ENCODE data around the gene PDS5B. TPM values are rescaled to one million over a fixed set of nuclear protein-coding genes. Genes with fewer than 3 reads are reported as not detected.

PDS5B gene
- total RNA-seq, 2 donors from 2014 or later = 44.0 to 47.1 TPM

DNA sequence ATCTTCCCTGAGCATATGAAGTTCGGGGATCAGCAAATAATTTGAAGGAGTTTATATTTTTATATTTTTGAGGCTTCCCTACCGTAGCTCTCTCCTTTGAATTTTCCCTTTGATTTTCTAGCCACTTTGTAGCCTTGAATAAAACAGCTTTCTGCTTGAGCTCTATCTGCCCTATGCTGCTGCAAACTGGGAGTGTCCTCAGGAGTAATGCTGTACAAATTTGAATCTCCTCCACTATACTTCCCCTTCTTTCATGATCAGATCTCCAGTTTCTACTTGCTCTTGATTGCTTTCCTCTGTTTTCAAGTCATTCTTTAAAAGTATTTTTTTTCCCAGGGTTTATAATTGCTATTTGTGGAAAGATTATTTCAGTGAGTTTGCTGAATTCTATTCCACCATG lies 14.6 kb downstream of the PDS5B start:
- ATAC-seq (ENCODE audit: insufficient number of reproducible peaks, low FRiP score, low read depth) (no peak), DNase-seq (ENCODE audit: low spot score) (no peak)
- Histone ChIP-seq H3K36me3 (no peaks in the 10 kb centered on the region), H3K27me3 (replicated peaks; ENCODE audit: insufficient read depth) (no peaks in the 10 kb centered on the region), H3K27ac (no peak overlapping the region), H3K4me1 (ENCODE audit: control insufficient read depth in 1 of 2, low read depth in 2 of 2) (peaks cover 12 to 30% of the 10 kb centered on the region in 2 donors), H3K4me3 (no peak overlapping the region), H3K9me3 (no peaks in the 10 kb centered on the region)
- no peak for TF ChIP-seq CTCF (IDR thresholded peaks at IDR 0.05)

GRCh38 chr13:32609428-32609827 lies 23.2 kb downstream of the PDS5B start:
- no peaks in the 10 kb centered on the region for H3K9me3 ChIP-seq
- H3K36me3 ChIP-seq = no peaks in the 10 kb centered on the region
- no peak overlapping the region for H3K4me3 ChIP-seq
- no peak overlapping the region for H3K27ac ChIP-seq
- ATAC-seq (ENCODE audit: insufficient number of reproducible peaks, low FRiP score, low read depth) (no peak), DNase-seq (ENCODE audit: low spot score) (no peak)
- TF ChIP-seq CTCF (IDR thresholded peaks at IDR 0.05) = no peak
- H3K4me1 ChIP-seq (ENCODE audit: control insufficient read depth in 1 of 2, low read depth in 2 of 2) = peaks cover 0 to 8% of the 10 kb centered on the region in 2 donors
- no peaks in the 10 kb centered on the region for H3K27me3 ChIP-seq (replicated peaks; ENCODE audit: insufficient read depth)

GRCh38 chr13:32610538-32610937 lies 24.3 kb downstream of the PDS5B start:
- DNase-seq (ENCODE audit: low spot score) (no peak), ATAC-seq (ENCODE audit: insufficient number of reproducible peaks, low FRiP score, low read depth) (no peak)

DNA sequence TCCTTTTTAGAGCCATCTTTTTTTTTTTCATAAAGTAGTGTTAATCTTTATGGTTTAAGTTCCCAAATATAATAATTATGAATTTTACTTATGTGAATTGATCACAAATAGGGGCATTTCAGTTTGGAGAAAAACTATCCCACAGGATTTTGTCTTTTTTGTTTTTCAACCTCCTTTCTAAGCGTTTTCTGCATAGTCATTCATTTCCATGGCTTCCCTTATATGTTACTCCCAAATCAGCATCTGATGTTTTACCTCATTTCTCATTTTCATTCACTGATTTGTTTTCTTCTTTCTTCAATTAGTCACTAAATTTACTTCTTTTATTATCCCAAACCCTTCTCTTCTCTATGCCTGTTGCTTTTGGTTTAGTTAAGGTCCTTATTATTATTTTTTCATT lies 24.7 kb downstream of the PDS5B start:
- Histone ChIP-seq H3K27me3 (replicated peaks; ENCODE audit: insufficient read depth) (no peaks in the 10 kb centered on the region), H3K4me3 (no peak overlapping the region), H3K4me1 (ENCODE audit: control insufficient read depth in 1 of 2, low read depth in 2 of 2) (peaks cover 0 to 8% of the 10 kb centered on the region in 2 donors), H3K36me3 (no peaks in the 10 kb centered on the region), H3K27ac (no peak overlapping the region), H3K9me3 (no peaks in the 10 kb centered on the region)
- no peak for TF ChIP-seq CTCF (IDR thresholded peaks at IDR 0.05)
- ATAC-seq (ENCODE audit: insufficient number of reproducible peaks, low FRiP score, low read depth) (no peak), DNase-seq (ENCODE audit: low spot score) (no peak)

More at GRCh38 chr13:32610538-32610937, 24.3 kb downstream of the PDS5B start:
- Histone ChIP-seq H3K9me3 (no peaks in the 10 kb centered on the region), H3K4me1 (ENCODE audit: control insufficient read depth in 1 of 2, low read depth in 2 of 2) (peaks cover 0 to 8% of the 10 kb centered on the region in 2 donors), H3K4me3 (no peak overlapping the region), H3K27ac (no peak overlapping the region), H3K36me3 (no peaks in the 10 kb centered on the region), H3K27me3 (replicated peaks; ENCODE audit: insufficient read depth) (no peaks in the 10 kb centered on the region)
- no peak for TF ChIP-seq CTCF (IDR thresholded peaks at IDR 0.05)

GRCh38 chr13:32616883-32617511 lies 30.7 kb downstream of the PDS5B start:
- no peaks in the 10 kb centered on the region for H3K4me1 ChIP-seq (ENCODE audit: control insufficient read depth in 1 of 2, low read depth in 2 of 2)
- ATAC-seq (ENCODE audit: insufficient number of reproducible peaks, low FRiP score, low read depth) (no peak), DNase-seq (ENCODE audit: low spot score) (no peak)
- no peaks in the 10 kb centered on the region for H3K36me3 ChIP-seq
- H3K27ac ChIP-seq = no peak overlapping the region
- no peaks in the 10 kb centered on the region for H3K9me3 ChIP-seq
- H3K27me3 ChIP-seq (replicated peaks; ENCODE audit: insufficient read depth) = no peaks in the 10 kb centered on the region
- no peak overlapping the region for H3K4me3 ChIP-seq
- TF ChIP-seq CTCF (IDR thresholded peaks at IDR 0.05) = no peak
